Osteocyte (in vitro differentiated cells): ENCODE data around the gene FAM78B. TPM values are rescaled to one million over a fixed set of nuclear protein-coding genes. Genes with fewer than 3 reads are reported as not detected.

Experiments
- DNase-seq: peaks from one replicate; pipeline ENCODE4 v3.0.0; 2021; ENCODE audit warnings: mixed read lengths; ENCODE audit not compliant: unreplicated experiment; ENCODE audit errors: extremely low spot score
- H3K27ac Mint-ChIP-seq: one replicate; pipeline ENCODE4 v1.8.0; 2021; ENCODE audit warnings: mild to moderate bottlenecking, mixed read lengths; ENCODE audit not compliant: unreplicated experiment
- H3K27me3 Mint-ChIP-seq: one replicate; pipeline ENCODE4 v1.8.0; 2021; ENCODE audit warnings: mixed read lengths; ENCODE audit not compliant: unreplicated experiment
- H3K36me3 Mint-ChIP-seq: one replicate; pipeline ENCODE4 v1.8.0; 2021; ENCODE audit warnings: mixed read lengths; ENCODE audit not compliant: unreplicated experiment
- H3K4me1 Mint-ChIP-seq: one replicate; pipeline ENCODE4 v1.8.0; 2021; ENCODE audit warnings: mixed read lengths; ENCODE audit not compliant: unreplicated experiment
- H3K4me3 Mint-ChIP-seq: one replicate; pipeline ENCODE4 v1.8.0; 2021; ENCODE audit warnings: mild to moderate bottlenecking, moderate library complexity, mixed read lengths; ENCODE audit not compliant: unreplicated experiment
- H3K9me3 Mint-ChIP-seq: one replicate; pipeline ENCODE4 v1.8.0; 2021; ENCODE audit warnings: mixed read lengths; ENCODE audit not compliant: unreplicated experiment
- total RNA-seq: library from RNA; stranded (reverse); gene quantifications from 2 replicates; pipeline ENCODE4 v1.2.1, GENCODE V29; 2021
- TF ChIP-seq, protein P1 (sequence below): fragments of 200-600 bp; sonication (generic); IDR thresholded peaks from 2 replicates; pipeline ENCODE4 v1.5.0; 2021; ENCODE audit warnings: antibody characterized with exemption, mild to moderate bottlenecking, moderate library complexity

Gene FAM78B
- total RNA-seq, 1 donor from 2014 or later: 0.51 TPM

DNA sequence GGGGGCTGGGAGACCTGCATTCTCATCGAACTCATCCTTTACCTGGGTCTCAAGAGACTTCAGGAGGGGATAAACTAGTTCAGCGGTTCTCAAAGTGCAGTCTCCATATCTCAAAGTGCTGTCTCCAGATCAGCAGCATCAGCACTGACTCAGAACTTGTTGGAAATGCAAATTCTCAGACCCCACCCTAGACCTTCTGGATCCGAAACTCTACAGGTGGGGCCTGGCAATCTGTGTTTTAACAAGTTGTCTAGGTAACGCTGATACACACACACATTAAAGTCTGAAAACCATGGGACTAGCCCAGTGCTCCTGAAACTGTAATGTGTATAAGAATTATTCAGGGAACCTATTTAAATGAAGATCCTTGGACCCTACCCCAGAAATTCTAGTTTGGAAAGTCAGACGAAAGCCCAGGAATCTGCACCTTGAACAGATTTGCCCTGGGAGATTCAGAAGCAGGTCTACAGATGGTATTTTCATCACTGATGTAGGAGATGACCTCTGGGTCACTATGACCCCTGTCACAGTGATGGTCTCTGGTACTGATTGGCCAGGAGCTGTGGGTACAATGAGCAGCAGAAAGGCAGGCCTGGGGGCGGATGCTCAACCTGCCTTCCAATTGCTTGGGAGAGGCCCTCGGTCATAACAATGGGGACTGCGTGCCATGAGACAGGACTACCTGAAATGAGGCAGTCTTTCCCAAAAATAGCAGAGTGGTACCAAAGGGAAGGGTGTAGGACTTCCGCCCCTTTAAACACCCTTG, 127.2 kb downstream of the FAM78B start:
- H3K36me3 Mint-ChIP-seq: no peaks in the 10 kb centered on the region
- no peaks in the 10 kb centered on the region for H3K4me1 Mint-ChIP-seq
- no peak overlapping the region for H3K4me3 Mint-ChIP-seq
- TF ChIP-seq, protein P1, sequence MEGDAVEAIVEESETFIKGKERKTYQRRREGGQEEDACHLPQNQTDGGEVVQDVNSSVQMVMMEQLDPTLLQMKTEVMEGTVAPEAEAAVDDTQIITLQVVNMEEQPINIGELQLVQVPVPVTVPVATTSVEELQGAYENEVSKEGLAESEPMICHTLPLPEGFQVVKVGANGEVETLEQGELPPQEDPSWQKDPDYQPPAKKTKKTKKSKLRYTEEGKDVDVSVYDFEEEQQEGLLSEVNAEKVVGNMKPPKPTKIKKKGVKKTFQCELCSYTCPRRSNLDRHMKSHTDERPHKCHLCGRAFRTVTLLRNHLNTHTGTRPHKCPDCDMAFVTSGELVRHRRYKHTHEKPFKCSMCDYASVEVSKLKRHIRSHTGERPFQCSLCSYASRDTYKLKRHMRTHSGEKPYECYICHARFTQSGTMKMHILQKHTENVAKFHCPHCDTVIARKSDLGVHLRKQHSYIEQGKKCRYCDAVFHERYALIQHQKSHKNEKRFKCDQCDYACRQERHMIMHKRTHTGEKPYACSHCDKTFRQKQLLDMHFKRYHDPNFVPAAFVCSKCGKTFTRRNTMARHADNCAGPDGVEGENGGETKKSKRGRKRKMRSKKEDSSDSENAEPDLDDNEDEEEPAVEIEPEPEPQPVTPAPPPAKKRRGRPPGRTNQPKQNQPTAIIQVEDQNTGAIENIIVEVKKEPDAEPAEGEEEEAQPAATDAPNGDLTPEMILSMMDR: no peak
- H3K27ac Mint-ChIP-seq: no peak overlapping the region
- peak; percentile 15 for DNase-seq
- H3K27me3 Mint-ChIP-seq: no peaks in the 10 kb centered on the region
- no peaks in the 10 kb centered on the region for H3K9me3 Mint-ChIP-seq

DNA sequence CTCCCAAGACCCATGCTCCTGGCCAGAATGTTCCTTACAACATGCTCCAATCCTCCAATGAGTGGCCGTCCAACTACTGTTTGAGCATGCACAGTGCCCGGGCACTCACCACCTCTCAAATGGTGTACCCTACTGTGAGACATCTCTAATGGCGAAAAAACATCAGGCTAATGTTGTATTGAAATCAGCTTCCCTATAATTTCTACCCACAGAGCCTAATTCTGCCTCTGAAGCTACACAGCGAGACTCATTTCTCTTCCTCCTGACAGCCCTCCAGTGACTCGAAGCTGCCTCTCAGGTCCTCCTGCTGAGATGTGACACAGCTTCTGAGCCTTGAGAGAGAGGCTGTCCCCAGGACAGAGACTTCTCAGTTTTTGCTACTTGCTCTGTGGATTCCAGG, 130.7 kb downstream of the FAM78B start:
- Mint-ChIP-seq H3K36me3 (no peaks in the 10 kb centered on the region), H3K27me3 (no peaks in the 10 kb centered on the region), H3K4me1 (no peaks in the 10 kb centered on the region), H3K27ac (no peak overlapping the region), H3K9me3 (no peaks in the 10 kb centered on the region), H3K4me3 (no peak overlapping the region)
- TF ChIP-seq, protein P1: no peak
- peak; percentile 40 for DNase-seq

DNA sequence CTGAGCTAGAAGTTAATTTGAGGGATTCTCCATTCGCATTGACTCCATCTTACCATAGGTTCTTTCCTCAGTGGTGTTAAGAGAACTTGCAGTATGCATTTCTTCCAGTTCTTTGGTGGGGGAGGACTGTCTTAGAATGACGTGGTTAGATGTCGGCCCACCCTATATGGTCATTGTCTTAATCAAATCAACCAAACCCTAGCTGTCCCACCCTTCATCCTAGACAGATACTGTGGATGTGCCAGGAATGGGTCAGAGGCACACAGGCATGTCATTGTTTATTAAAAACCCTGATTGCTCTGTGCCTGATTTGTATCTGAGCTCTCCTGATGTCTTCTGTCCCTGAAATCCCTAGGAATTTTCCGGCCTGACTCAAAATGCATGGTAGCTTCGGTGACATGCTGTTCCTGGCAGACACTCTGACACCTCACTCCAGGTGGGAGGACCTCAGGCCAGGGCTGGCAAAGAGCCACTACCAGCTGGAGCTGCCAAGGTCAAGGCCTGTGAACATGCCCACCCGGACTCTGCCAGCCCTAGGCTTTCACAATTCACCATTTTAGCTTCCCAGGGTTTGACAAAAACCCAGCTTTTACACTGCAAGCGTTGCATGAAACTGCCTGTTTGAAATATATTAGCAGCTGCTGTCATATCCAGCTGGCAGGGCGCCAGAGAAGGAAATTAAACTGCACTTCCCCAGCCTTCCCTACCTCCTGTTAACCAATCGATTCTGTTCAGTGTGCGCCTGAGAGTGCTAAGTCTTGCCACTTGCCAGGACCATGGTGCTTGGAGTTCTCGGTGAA, 134.0 kb downstream of the FAM78B start:
- Mint-ChIP-seq H3K4me1 (no peaks in the 10 kb centered on the region), H3K27ac (no peak overlapping the region), H3K9me3 (no peaks in the 10 kb centered on the region), H3K27me3 (no peaks in the 10 kb centered on the region), H3K4me3 (no peak overlapping the region), H3K36me3 (no peaks in the 10 kb centered on the region)
- TF ChIP-seq, protein P1: no peak
- peak; percentile 77 for DNase-seq

DNA sequence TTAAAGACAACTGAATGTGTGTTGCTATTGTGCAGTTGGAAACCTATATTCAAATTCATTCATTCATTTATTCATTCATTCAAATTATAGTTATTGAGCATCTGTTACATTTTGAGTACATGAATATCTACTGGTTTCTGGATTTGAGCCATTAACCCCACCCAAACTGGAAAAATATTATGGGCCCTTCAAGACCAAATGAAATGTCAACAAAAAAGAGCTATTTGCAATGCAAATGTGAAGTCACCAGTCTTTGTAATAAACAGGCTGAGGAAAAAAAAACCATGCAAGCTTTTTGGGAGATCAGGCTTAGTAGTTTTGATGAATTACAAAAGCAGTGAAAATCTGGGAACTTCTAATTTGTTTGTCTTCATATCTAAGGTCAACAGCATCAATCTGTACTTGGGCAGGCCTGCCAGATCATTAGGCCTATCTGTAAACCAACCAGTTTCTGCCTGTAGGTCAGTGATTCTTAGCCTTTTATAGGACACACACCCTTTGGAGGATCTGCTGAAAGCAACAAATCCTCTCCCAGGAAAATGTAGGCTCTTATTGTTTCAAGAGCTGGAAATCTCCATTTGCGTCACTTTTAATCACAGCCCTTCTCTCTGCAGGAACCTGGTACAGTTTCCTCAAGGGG, 134.7 kb downstream of the FAM78B start:
- DNase-seq: no peak
- Mint-ChIP-seq H3K36me3 (no peaks in the 10 kb centered on the region), H3K27ac (no peak overlapping the region), H3K4me1 (no peaks in the 10 kb centered on the region), H3K9me3 (no peaks in the 10 kb centered on the region), H3K4me3 (no peak overlapping the region), H3K27me3 (no peaks in the 10 kb centered on the region)
- TF ChIP-seq, protein P1: no peak
